NOMO-1 (cell line): Measurements from ENCODE around the gene VOPP1.

Experiments
- DNase-seq, 2 experiments: peaks; one replicate each; lab custom pipeline; 2025; ENCODE audit not compliant: unreplicated experiment in 2 of 2; lab: John Stamatoyannopoulos, UW

Gene VOPP1

DNA sequence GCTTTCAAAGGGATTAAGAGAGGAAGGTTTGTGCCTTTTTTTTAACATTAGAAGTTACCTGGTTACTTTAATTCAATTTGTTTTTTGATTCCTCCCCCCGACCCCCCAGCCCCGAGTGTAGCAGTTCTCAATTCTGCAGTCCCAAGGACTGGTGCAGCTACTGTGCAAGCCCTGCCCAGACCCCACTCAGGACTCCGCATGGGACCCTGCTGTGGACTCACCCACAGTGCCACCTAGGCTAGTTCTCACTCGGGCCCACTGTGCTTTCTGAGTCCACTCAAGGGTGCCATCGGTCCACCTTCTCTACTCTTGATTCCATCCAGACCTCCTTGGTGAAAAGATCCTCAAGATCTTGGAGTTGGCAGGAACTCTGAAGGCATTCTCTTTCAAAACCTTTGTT is 77.4 kb downstream of the VOPP1 start:
- DNase-seq = no peak

- no peak for DNase-seq
These were observed 78.9 kb downstream of the VOPP1 start for GRCh38 chr7:55493408-55493807.

DNA sequence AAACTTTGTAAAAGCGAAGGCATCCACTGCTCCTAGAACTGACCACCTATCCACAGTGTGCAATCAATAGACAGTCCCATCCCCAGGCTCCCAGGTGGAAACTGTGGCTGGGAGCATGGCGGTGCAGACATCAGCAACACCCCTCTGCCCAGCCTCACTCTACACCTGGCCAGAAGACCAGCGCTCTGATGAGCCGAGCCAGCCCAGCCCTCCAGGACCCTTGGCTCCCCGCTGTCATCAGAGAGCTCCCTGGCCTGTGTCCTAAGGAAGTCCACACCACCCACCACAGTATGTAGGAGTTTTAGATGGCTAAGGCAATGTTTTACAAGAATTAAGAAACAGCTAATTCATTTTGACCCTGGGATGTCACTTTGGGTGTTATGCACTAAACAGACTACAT is 81.0 kb downstream of the VOPP1 start:
- no peak for DNase-seq

- no peak for DNase-seq
These were observed 82.2 kb downstream of the VOPP1 start for GRCh38 chr7:55490099-55490498.

DNA sequence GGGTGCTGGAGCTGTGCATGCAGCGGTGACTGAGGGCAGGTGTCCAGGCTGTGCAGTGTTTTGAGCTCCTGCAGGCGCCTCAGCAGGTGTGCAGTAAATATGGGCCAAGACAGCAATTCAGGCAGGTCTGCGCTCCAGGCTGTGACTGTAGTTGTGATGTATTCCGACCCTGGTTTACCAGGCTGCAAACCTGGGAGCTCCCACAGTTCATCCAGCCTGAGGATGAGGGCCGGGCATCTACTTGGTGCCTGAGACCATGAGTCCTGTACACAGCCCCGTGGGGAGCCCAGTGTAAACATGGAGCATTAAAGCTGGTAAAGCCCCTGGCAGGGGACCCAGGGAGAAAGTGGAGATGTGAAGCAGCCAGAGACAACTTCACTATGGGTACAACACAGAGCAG is 82.8 kb downstream of the VOPP1 start:
- DNase-seq = no peak

GRCh38 chr7:55488804-55489340 is 83.4 kb downstream of the VOPP1 start:
- no peak for DNase-seq

DNA sequence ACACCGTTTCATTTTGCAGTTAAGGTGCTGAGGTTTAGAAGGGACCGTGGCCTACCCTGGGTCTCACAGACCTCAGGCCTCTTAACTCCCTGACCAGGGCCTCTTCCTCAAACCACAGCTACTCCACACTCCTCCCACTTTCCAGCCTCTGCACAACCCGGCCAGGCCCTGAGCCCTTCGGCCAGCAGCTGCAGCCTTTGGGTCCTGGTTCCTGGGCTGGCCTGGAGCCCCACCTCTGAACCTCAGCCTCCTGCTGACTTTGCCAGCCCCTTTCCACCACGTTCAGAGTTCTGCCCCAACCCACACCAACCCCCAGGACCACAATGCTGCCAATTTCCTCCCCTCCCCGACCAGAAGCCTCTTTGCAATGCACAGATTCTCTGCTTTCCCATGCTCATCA is 84.1 kb downstream of the VOPP1 start:
- DNase-seq = no peak

DNA sequence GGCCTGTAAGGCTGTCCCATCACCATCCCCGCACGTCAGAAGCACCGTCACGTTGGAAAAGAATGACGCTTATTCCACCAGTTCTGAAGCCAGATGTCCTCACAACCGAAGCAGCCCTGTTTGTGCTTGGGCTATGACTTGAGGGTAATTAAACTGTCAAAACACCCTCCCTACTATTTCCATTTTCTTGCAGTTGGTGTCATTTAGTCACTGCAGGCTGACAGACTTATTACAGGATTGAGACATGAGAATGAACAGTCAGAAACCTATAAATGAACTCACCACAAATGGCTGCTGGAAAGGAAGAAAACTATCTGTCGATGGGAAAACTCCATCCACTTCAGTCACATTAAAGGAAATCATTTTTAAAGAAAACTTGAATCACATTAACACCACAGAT is 85.3 kb downstream of the VOPP1 start:
- DNase-seq = no peak

- DNase-seq = no peak
These were observed 86.1 kb downstream of the VOPP1 start for GRCh38 chr7:55486192-55486590.

GRCh38 chr7:55485501-55486191 is 86.7 kb downstream of the VOPP1 start:
- no peak for DNase-seq

GRCh38 chr7:55484834-55485233 is 87.5 kb downstream of the VOPP1 start:
- no peak for DNase-seq

GRCh38 chr7:55484241-55484640 is 88.1 kb downstream of the VOPP1 start:
- no peak for DNase-seq

- no peak for DNase-seq
These were observed 89.3 kb downstream of the VOPP1 start for GRCh38 chr7:55483046-55483445.

- no peak for DNase-seq
These were observed 91.1 kb downstream of the VOPP1 start for GRCh38 chr7:55481155-55481554.

DNA sequence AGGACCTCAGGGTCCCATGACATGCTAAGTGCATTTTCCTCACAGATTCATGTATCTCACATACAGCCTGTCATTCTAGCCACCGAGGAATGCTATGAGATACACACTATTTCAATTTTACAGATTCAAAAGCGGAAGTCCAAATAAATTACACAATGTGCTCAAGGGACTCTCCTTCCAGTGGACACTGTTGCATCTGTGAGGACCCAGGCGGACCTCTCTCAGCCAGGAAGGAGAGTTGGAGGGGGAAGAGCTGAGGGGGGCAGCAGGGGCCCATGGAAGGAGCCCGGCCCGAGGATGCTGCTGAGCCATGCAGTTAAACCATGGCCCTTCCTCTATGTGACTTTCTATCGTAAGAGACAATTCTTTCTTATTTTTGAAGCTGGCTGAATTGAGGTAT is 93.6 kb downstream of the VOPP1 start:
- DNase-seq = peak in 1 of 2 experiments; percentile 53

DNA sequence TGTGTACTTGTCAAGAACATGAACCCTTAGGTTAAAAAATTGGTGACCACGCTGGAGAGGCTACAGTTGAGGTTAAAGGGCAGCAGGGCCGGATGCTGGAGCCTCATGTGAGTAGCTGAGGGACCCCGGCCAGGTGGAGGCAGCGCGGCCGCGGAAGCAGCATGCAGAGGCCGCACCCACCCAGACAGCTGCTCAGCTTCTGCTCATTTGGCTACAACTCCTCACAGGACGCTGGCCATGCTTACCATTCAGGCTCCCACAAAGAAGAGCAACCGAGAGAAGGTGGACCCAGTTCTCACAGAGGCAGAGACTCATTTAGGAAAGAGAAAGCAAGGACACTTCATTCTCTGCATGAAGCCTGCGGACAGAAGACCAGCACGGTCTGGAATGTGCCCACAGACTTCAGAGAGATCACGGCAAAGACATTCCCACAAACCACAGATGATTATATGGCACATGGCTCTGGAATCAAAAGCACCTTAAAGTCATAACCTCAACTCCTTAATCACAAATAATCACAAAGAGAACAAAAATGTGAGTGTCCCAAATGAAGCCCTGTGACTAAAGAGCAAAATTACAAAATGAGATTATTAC is 94.4 kb downstream of the VOPP1 start:
- no peak for DNase-seq

DNA sequence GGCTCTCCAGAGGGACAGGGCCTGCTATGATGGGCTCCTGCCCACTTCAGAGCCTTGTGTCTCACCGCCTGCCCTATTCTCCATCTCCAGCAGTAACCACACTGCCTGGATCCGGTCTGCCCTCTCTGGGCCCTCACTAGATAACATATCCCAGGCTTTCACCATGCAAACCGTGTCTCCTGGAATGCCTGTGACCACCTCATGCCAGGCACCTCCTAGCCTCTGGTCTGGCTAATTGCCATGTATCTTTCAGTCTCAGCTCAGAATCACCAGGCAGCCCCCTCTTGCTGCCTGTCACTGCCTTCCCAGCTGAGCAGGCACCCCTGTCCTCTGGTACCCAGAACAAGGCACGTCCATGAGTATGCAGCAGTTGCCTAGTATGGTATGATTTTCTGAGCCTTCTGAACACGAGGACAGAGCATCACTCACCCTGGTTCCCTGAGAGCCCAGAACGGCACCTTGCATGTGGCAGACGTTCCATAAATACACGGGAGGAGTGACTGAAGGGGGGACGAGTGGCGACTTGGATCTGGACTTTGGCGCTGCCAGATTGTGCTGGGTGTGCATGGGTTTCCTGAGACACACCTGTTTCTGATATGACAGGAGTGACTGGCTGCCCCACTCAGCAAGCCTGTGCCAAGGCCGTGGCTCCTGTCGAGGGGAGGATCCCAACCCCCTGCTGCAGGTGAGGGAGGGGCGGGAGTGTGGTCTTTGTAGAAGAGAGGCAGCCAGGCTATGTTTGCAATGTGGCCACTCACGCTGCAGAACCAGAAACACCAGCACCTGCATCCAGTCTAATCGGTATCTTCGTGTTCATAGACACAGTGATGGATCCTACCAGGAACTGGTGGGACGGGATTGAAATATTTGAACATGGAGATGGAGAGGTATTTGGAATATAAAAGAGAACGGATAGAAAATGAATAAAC is 95.2 kb downstream of the VOPP1 start:
- no peak for DNase-seq

GRCh38 chr7:55475855-55476803 is 96.2 kb downstream of the VOPP1 start:
- DNase-seq = no peak

GRCh38 chr7:55474944-55475854 is 97.1 kb downstream of the VOPP1 start:
- DNase-seq = no peak
